Ishikawa (cell line): ENCODE measurements around the gene ZDHHC6.

Source experiments
- TAF1 ChIP-seq: IDR thresholded peaks from 2 replicates; pipeline ENCODE4 v1.6.1; 2012; ENCODE audit warnings: low read depth, mild to moderate bottlenecking
- TF ChIP-seq, protein P1 (sequence below): IDR thresholded peaks from 2 replicates; pipeline ENCODE4 v1.6.1; 2012; ENCODE audit warnings: low read depth, mild to moderate bottlenecking

DNA sequence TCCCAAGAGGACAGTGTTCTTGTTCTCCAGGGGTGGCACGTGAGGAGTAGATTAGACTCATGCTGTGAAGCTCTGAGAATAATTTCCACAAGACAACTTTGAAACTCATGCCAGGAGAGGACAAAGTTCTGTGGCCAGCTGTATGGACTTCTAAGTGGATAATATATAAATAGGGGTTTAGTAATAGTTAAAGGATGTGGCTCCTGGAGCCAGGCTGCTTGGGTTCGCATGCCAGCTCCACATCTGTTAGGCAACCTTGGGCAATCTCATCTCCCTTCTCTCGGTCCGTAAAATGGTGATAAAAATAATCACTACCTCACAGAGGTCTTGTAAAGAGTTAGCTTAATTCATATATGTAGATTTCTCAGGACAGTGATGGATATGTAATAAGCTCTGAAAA lies 37.0 kb downstream of the ZDHHC6 start:
- TF ChIP-seq TAF1 = no peak
- TF ChIP-seq, protein P1, sequence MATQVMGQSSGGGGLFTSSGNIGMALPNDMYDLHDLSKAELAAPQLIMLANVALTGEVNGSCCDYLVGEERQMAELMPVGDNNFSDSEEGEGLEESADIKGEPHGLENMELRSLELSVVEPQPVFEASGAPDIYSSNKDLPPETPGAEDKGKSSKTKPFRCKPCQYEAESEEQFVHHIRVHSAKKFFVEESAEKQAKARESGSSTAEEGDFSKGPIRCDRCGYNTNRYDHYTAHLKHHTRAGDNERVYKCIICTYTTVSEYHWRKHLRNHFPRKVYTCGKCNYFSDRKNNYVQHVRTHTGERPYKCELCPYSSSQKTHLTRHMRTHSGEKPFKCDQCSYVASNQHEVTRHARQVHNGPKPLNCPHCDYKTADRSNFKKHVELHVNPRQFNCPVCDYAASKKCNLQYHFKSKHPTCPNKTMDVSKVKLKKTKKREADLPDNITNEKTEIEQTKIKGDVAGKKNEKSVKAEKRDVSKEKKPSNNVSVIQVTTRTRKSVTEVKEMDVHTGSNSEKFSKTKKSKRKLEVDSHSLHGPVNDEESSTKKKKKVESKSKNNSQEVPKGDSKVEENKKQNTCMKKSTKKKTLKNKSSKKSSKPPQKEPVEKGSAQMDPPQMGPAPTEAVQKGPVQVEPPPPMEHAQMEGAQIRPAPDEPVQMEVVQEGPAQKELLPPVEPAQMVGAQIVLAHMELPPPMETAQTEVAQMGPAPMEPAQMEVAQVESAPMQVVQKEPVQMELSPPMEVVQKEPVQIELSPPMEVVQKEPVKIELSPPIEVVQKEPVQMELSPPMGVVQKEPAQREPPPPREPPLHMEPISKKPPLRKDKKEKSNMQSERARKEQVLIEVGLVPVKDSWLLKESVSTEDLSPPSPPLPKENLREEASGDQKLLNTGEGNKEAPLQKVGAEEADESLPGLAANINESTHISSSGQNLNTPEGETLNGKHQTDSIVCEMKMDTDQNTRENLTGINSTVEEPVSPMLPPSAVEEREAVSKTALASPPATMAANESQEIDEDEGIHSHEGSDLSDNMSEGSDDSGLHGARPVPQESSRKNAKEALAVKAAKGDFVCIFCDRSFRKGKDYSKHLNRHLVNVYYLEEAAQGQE = no peak
